CD4-positive, alpha-beta T cell treated with Interleukin-6 at 100 ng/mL for 8 hours (primary cell): Measurements from ENCODE around the gene PIM1.
A peak's percentile ranks its signal among the peaks of the same experiment; 100 is the strongest.
"Not testable (repeated sequence)": the region's sequence is repeated elsewhere in the genome, so short reads cannot be mapped to it uniquely, and the experiment has no call there.

ENCODE experiments used
- DNase-seq: peaks from one replicate; pipeline ENCODE4 v3.0.0-alpha.2; 2020; ENCODE audit warnings: mixed read lengths, low spot score

Gene PIM1

GRCh38 chr6:37190159-37190535, 20.2 kb downstream of the PIM1 start:
- no peak for DNase-seq

- no peak for DNase-seq
Observed at GRCh38 chr6:37192666-37193065, 22.7 kb downstream of the PIM1 start.

GRCh38 chr6:37194886-37195285, 24.9 kb downstream of the PIM1 start:
- not testable (repeated sequence) for DNase-seq

GRCh38 chr6:37196451-37196850, 26.5 kb downstream of the PIM1 start:
- DNase-seq: not testable (repeated sequence)

- DNase-seq: no peak
Observed at GRCh38 chr6:37200085-37200484, 30.1 kb downstream of the PIM1 start.

GRCh38 chr6:37201726-37202125, 31.8 kb downstream of the PIM1 start:
- no peak for DNase-seq

GRCh38 chr6:37202788-37203491, 33.0 kb downstream of the PIM1 start:
- peak; percentile 37 for DNase-seq

GRCh38 chr6:37204014-37204751, 34.2 kb downstream of the PIM1 start:
- DNase-seq: no peak

- no peak for DNase-seq
Observed at GRCh38 chr6:37205175-37205996, 35.4 kb downstream of the PIM1 start.

GRCh38 chr6:37205997-37206340, 36.0 kb downstream of the PIM1 start:
- DNase-seq: no peak

GRCh38 chr6:37206622-37207021, 36.7 kb downstream of the PIM1 start:
- no peak for DNase-seq

GRCh38 chr6:37207903-37208456, 38.0 kb downstream of the PIM1 start:
- DNase-seq: peak; percentile 90

GRCh38 chr6:37208793-37209192, 38.8 kb downstream of the PIM1 start:
- no peak for DNase-seq

GRCh38 chr6:37209461-37210205, 39.7 kb downstream of the PIM1 start:
- peak; percentile 72 for DNase-seq

GRCh38 chr6:37210313-37210968, 40.5 kb downstream of the PIM1 start:
- peak; percentile 83 for DNase-seq

- no peak for DNase-seq
Observed at GRCh38 chr6:37212268-37212667, 42.3 kb downstream of the PIM1 start.

- DNase-seq: no peak
Observed at GRCh38 chr6:37218061-37218460, 48.1 kb downstream of the PIM1 start.

- no peak for DNase-seq
Observed at GRCh38 chr6:37218511-37218910, 48.6 kb downstream of the PIM1 start.

GRCh38 chr6:37221585-37222124, 51.7 kb downstream of the PIM1 start:
- no peak for DNase-seq

GRCh38 chr6:37222125-37222967, 52.4 kb downstream of the PIM1 start:
- peak; percentile 69 for DNase-seq
